ENCODE data around the gene ODAM.
"Not testable (repeated sequence)": the region's sequence is repeated elsewhere in the genome, so short reads cannot be mapped to it uniquely, and the experiment has no call there.

DNA sequence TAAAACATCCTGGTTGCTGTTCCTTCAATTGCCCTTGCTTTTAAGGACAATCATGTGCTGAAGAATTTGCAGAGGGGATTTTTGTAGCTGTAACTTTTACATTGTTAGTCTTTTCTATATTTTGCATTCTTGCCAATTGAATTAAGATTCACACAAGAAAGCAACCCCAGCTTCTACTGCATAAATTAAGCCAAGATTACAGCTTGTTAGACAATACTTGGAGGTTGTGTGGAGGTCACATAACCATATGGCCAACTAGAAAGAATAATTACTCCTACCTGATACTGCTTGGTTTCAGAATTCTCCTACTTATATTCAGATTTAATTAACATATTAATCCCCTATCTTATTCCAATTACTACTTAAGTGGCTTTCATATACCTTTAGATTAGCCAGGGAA, 26.3 kb downstream of the ODAM start:
- TF ChIP-seq YY1 (IDR thresholded peaks at IDR 0.05; ENCODE audit: extremely low read depth, insufficient replicate concordance, low read depth, low read length); POLR2A (IDR thresholded peaks at IDR 0.05; ENCODE audit: borderline replicate concordance, extremely low read depth, insufficient read depth, insufficient read length); EZH2 (IDR thresholded peaks at IDR 0.05); SIN3A (IDR thresholded peaks at IDR 0.05; ENCODE audit: low read depth): not testable (repeated sequence)

Measured in HCT116 (cell line).